SH-SY5Y (cell line): Measurements from ENCODE around the gene GPC3.

Experiments
- GATA2 ChIP-seq: IDR thresholded peaks from 2 replicates; pipeline ENCODE4 v1.6.1; 2011; ENCODE audit warnings: mild to moderate bottlenecking, low read depth, low read length
- GATA3 ChIP-seq: IDR thresholded peaks from 2 replicates; pipeline ENCODE4 v1.6.1; 2011; ENCODE audit warnings: low read depth, mild to moderate bottlenecking, low read length, moderate library complexity

- TF ChIP-seq GATA2 (no peak), GATA3 (no peak)
Measured at GRCh38 chrX:133655275-133656265, 329.8 kb downstream of the GPC3 start.
